Endometrial microvascular endothelial cells (primary cell): ENCODE results near the gene BMP7. TPM values are rescaled to one million over a fixed set of nuclear protein-coding genes. Genes with fewer than 3 reads are reported as not detected.

Source experiments
- in situ Hi-C: cut with HindIII; loops from 2 replicates; pipeline ENCODE4 v1.10.0; 2017; ENCODE audit warnings: low sequenced_read_pairs, low pct_unique_long_range_greater_than_20kb; ENCODE audit errors: inconsistent ontology term
- total RNA-seq: library from RNA; depleted of rRNA; stranded (reverse); fragments of >200 nt; gene quantifications from one replicate; pipeline ENCODE4 v1.2.3, GENCODE V29; 2015; ENCODE audit errors: inconsistent ontology term

The BMP7 gene
- total RNA-seq, 1 donor from 2014 or later = not detected

DNA sequence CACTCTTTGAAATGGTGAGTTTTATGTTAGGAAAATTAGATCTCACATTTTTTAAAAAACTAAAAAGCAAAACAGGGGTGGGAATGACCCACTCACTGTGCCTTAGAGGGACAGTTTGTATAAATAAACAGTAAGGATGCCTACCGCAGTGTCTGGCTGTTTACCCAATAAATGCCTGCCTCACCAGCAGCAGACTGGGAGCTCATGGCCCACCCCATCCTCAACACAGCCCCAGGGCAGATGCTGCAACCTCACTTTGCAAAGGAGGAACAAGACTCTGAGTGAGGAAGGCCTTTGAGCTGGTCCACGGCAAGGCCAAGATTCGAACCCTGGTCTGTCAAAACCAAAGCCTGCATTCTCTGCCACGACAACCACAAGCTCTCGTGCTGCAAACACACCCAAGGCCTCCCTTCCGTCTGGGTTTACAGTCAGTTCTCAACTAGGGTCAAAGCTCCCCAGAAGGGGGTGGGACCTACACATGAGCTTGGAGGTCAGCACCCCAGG is 77.8 kb downstream of the BMP7 start:
- in situ Hi-C loops = no loop called here

DNA sequence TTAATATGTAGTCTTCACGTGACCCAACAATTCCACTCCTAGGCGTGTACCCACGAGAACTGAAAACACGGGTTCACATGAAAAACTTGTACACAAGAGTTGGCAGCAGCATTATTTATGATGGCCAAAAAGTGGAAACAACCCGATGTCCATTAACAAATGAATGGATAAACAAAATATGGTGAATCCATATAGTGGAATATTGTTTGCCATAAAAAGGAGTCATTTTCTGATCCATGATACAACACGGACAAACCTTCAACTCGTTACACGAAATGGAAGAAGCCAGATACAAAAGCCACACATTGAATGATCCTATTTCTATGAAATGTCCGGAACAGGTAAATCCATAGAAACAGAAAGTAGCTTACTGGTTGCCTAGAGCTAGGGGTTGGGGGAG is 78.4 kb downstream of the BMP7 start:
- in situ Hi-C loops = no loop called here

GRCh38 chr20:57187068-57187634 is 79.3 kb downstream of the BMP7 start:
- in situ Hi-C loops = no loop called here

DNA sequence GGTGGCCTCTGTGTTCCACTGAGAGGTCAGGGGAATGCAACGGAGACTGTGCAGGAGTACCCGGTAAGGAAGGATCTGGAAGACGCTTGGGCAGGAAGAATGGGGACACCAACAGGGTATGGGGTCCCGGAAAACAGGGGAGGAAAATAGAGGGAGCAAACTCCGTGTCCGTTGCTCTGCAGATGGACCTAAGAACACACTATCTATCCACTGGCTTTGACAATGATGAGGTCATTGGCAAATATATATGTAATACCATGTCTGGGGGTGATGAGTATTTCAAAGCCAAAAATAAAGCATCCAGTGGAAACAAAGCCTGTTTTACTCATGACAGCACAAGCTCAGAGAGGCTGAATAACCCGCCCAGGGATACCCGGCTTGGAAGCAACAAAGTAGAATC is 80.2 kb downstream of the BMP7 start:
- in situ Hi-C loops = no loop called here

DNA sequence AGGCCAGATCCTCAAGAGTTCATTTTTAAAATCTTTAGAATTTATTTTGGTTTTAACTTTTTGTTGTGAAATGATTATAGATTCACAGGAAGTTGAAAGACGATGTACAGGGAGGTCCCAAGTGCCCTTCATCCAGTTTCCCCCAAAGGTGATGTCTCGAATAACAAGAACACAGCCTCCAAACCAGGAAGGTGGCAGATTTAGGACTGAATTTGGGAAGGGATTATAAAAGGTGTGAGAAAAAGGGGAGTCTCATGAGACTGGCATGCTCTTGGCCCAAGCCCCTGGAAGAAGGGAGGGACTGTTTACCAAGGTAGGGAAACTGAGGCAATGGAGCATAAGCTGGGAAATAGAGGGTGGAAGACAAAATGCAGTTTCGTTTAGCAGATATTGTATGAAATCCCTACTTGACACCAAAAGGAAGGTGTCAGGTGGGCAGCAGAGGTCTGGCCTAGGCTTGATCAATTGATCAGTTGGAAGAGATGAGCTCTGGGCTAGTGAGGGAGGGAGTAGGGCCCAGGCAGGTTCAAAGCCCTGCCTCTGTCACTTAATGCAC is 81.2 kb downstream of the BMP7 start:
- in situ Hi-C loops = no loop called here

- in situ Hi-C loops = no loop called here
These were observed 82.9 kb downstream of the BMP7 start for GRCh38 chr20:57183457-57184009.

DNA sequence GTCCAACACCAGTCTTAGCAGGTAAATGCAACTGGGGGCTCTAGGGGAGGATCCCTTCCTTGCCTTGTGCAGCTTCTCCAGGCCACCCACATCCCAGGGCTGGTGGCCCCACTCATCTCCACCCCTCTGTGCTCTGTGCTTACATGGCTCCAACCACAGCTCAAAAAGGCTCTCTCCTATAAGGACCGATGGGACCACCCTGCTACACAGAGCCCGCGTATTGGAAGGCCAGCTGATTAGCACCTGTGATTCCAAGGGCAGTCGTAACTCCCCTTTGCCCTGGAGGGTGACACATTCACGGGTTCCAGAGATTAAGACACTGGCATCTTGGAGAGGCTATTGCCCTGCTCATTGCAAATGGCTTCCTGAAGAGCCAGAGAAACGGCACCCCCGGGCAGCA is 84.8 kb downstream of the BMP7 start:
- in situ Hi-C loops = no loop called here

DNA sequence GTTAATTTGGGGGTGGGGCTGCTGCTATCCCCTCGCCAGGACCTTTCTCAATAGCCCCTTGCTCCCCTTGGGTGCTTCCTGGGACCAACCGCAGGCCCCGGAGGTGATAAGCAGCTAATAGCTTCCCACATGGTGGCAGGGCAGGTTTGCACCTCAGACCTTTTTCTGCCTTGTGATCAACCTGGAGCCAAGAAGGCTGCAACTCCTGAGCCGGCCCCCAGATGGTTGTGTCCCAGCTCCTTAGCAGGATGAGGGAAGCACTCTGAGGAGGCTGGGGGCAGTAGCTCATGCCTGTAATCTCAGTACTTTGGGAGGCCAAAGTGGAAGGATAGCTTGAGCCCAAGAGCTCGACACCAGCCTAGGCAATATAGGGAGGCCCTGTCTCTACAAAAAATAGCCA is 85.5 kb downstream of the BMP7 start:
- in situ Hi-C loops = no loop called here

DNA sequence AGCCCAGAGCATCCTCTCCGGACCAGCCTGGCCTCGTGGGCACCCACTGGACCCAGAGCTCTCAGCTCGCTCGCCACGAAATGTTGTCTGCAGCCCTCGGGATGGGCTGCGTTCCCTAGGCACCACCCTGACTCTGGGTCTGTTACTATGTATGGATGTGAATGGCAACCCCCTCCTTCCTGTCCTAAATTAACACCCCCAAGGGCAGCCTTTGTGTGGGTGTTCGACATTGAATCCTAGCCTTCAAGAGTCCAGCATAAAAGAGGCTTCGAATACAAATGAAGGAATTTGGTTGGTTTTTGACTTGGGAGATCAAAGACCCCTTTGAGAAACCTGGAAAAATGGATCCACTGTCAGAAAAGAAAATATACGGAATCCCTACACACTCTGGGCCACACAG is 86.1 kb downstream of the BMP7 start:
- in situ Hi-C loops = no loop called here

DNA sequence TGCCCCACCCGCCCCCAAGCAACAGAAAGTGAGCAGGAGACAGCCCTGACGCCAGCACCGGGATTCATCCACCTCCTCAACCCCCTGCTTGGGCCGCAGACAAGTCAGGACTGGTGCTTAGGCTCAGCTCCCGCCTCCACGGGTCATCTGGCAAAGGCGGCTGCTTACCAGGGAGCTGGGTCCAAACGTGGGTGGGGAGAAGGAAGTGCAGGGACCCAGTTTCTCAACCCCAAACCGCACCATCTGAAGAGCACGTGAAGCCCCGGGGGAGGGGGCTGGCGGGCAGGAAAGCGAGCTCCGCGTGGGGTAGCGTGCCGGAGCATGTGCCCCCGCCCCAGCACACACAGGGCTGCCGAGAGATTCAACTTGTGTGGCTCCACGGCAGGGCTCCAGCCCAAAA is 87.2 kb downstream of the BMP7 start:
- in situ Hi-C loops = no loop called here

DNA sequence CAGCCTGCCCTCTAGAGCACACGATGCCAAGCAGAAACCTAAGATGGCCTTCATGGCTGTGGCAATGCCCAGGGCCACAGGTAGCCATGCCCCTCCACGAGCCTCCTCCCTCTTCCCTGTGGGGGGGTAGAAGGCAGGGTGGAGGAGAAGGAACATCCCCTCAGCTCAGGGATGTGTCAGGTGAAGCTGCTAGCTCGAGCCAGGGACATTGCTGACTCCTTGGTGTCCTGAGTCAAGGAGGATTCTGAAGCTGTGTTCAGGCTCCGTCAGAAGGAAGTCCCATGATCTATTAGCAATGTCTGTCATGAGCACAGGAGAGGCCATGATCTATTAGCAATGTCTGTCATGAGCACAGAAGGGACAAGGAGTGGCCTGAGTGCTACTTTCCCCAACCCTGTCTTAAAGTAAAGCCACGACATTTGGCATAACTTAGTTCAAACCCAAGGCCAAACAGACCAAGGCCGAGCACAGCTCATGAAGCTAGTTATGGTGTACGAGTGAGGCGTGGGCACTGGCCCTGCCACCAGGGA is 87.8 kb downstream of the BMP7 start:
- in situ Hi-C loops = no loop called here

DNA sequence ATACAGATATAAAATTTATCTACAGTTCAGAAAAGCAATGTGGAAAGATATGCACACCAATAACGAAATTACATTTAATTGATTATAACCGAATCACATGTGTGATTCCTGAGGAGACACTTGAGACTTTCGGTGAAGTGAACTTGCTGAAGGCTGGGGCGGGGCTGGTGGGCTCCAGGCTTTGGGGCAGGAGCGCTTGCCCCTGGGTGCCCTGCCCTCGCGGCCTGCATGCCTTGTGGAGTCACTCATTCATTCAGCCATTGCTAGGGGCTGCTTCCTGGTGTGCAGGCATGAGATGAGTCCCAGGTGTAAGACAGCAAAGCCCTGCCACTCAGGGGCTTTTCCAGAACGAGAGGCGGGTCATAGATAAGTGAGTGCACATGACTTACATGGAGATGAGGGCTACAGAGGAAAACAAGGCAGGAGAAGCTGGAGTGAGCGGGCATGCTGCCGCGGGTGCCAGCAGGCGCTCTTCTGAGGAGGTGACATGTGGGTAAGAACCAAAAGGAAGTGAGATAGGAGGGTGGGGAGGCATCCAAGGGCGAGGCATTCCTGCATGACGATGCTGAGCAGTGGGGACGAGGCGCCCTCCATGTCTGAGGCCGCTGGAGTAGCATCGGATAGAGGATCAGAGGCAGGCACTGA is 88.7 kb downstream of the BMP7 start:
- in situ Hi-C loops = no loop called here

DNA sequence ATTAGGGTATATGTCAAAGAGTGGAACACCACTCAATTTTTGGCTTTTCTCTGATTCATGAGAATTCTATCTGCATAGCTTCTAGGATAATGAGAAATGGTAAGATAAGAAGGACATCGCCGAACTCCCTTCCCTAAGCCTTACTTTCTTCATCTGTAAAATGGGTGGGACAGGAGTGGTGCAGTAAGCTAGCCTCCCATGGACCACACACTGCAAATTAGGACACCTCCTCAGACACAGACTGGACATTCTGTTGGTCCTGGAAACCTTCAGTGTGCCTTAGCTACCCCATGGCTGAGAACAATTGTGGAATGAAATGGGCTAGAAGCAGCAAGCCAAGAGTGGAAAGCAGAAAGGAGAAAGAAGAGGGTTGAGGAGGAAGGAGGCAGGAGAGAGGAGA is 89.6 kb downstream of the BMP7 start:
- in situ Hi-C loops = no loop called here

GRCh38 chr20:57175397-57176010 is 90.9 kb downstream of the BMP7 start:
- in situ Hi-C loops = no loop called here

DNA sequence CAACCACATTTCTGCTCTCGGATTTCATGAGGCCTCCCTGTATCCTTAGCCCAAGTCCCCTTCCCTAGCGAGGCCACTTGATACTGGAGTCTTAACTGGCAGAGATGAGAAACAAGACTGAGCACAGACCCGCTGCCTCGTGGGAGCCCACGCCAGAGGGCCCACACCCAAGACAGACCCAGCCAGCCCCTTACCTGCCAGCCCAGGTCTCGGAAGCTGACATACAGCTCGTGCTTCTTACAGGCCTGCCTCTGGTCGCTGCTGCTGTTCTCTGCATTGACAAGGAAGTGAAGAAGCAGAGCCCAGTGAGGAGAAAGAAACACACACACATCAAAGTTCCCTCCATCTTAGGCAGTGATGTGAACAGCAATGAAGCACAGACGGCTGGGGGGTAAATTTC is 91.7 kb downstream of the BMP7 start:
- in situ Hi-C loops = no loop called here

DNA sequence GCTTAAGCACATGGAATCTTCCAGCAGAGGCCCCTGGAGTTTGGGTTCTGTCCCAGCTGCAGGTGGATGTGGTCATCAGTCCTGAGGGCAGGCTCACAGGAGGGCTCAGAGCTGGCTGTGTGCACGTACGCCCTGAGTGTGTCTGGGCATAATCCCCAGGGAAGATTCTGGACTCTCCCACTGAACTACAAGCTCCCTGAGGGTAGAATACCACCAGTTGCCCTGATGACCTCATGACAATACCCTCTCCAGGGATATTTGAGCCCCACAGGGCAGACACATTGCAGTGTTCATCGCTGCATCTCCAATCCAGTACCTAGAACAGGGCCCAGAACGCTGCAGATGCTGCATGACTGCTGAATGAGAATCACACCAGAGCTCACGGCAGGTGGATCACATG is 92.5 kb downstream of the BMP7 start:
- in situ Hi-C loops = no loop called here

GRCh38 chr20:57173041-57173440 is 93.4 kb downstream of the BMP7 start:
- in situ Hi-C loops = no loop called here

DNA sequence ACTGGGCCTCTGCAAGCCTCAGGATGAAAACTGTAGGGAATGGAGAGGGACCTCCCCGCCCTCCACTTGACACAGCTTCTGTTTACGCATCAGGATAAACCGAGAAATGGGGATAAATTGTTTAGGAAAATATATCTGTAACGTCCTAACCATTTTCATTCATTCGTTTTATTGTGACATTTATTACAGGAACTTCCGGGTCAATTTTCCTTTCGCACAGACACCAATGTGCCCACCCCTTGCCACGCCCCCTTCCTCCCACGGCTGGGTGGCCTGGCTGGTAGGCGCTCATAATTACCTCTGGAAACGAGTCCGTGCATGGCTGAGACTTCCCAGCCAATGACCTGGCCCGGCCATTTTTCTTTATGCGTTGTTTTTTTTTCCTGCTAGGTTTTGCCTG is 96.1 kb downstream of the BMP7 start:
- in situ Hi-C loops = no loop called here

DNA sequence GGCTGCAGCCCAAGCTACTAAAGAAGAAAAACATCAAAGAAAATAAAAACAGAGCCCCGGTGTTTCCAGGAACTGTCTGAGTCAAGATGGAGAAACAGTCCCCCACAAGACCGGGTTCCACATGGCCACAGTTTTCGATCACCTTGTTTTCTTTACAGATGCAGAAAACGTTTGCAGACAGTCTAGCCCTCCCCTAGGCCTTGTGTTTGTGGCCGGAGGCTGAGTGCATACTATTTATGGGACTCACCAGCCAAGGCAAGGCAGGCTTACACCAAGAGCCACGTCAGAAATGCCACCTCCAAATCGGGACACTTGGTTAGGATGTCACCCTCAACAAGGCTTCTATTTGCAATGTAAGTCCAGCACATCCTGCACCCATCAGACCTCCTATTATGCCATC is 97.3 kb downstream of the BMP7 start:
- in situ Hi-C loops = no loop called here
